Caco-2 (cell line): ENCODE data around the gene NEFH. TPM values are rescaled to one million over a fixed set of nuclear protein-coding genes. Genes with fewer than 3 reads are reported as not detected.

Experiments used
- BruUV-seq: library from RNA; stranded (reverse); fragments of 400-500 nt; replicated peaks from 2 replicates; lab custom pipeline; 2021; lab: Mats Ljungman, UMichigan
- CTCF ChIA-PET: fragments of 300-600 bp; sonication (Branson Sonifier 250); formaldehyde crosslinking; loops from one replicate; lab custom pipeline; 2022; ENCODE audit warnings: antibody characterized with exemption; lab: Charles Lee
- POLR2A ChIA-PET: fragments of 300-600 bp; sonication (Branson Sonifier 250); formaldehyde crosslinking; loops from one replicate; lab custom pipeline; 2022; ENCODE audit warnings: antibody characterized with exemption; lab: Charles Lee
- DNase-seq, 2 experiments: peaks; one replicate each; pipeline versions ENCODE4 v3.0.0 to v3.0.0-alpha.2; 2020 to 2022
- H3K27me3 ChIP-seq: replicated peaks from 2 replicates; pipeline ENCODE4 v1.6.0; 2011; ENCODE audit warnings: low read length; ENCODE audit not compliant: control insufficient read depth, insufficient read depth
- H3K36me3 ChIP-seq: 2 replicates; pipeline ENCODE4 v1.5.1; 2011; ENCODE audit warnings: low read length; ENCODE audit not compliant: control insufficient read depth, insufficient read depth
- H3K4me1 ChIP-seq: fragments of 250-450 bp; sonication (Bioruptor Pico); 2 replicates; pipeline ENCODE4 v1.5.1; 2020; ENCODE audit warnings: mild to moderate bottlenecking
- H3K4me3 ChIP-seq: 2 replicates; pipeline ENCODE4 v1.5.1; 2011; ENCODE audit warnings: low read depth, mild to moderate bottlenecking, control low read depth, low read length
- H3K9me3 ChIP-seq: fragments of 250-450 bp; sonication (Bioruptor Pico); 2 replicates; pipeline ENCODE4 v1.5.1; 2020; ENCODE audit warnings: mild to moderate bottlenecking, moderate library complexity
- H3K27ac Mint-ChIP-seq: one replicate; pipeline ENCODE4 v1.8.0; 2022; ENCODE audit warnings: mixed read lengths; ENCODE audit not compliant: unreplicated experiment
- H3K27me3 Mint-ChIP-seq: one replicate; pipeline ENCODE4 v1.8.0; 2022; ENCODE audit warnings: mixed read lengths; ENCODE audit not compliant: insufficient read depth, unreplicated experiment
- H3K36me3 Mint-ChIP-seq: one replicate; pipeline ENCODE4 v1.8.0; 2022; ENCODE audit warnings: mild to moderate bottlenecking, mixed read lengths; ENCODE audit not compliant: insufficient read depth, unreplicated experiment
- H3K4me1 Mint-ChIP-seq: one replicate; pipeline ENCODE4 v1.8.0; 2022; ENCODE audit warnings: low read depth, mixed read lengths; ENCODE audit not compliant: unreplicated experiment
- H3K4me3 Mint-ChIP-seq: one replicate; pipeline ENCODE4 v1.8.0; 2022; ENCODE audit warnings: mild to moderate bottlenecking, moderate library complexity, mixed read lengths; ENCODE audit not compliant: unreplicated experiment
- H3K9me3 Mint-ChIP-seq: one replicate; pipeline ENCODE4 v1.8.0; 2022; ENCODE audit warnings: mixed read lengths; ENCODE audit not compliant: unreplicated experiment
- intact Hi-C: fragments of 100-400 bp; cut with micrococcal nuclease; formaldehyde crosslinking; loops from one replicate; pipeline ENCODE4 v1.10.0; 2022; ENCODE audit not compliant: unreplicated experiment
- total RNA-seq: library from RNA; stranded (reverse); gene quantifications from 2 replicates; pipeline ENCODE4 v1.2.3, GENCODE V29; 2022
- TF ChIP-seq, protein P1 (sequence below), 2 experiments: fragments of 200-600 bp in 1 of 2; IDR thresholded peaks; 1 replicate in 1 of 2; 2 replicates in 1 of 2; pipeline versions ENCODE4 v1.5.1 to v1.8.0; 2011 to 2022; ENCODE audit warnings: antibody characterized with exemption in 1 of 2, control low read depth in 1 of 2, inconsistent platforms in 1 of 2, low read depth in 1 of 2, low read length in 1 of 2, mild to moderate bottlenecking in 1 of 2, moderate library complexity in 1 of 2; ENCODE audit not compliant: insufficient read depth in 1 of 2, severe bottlenecking in 1 of 2, unreplicated experiment in 1 of 2

NEFH gene
- total RNA-seq, 1 experiment from 2014 or later = not detected

DNA sequence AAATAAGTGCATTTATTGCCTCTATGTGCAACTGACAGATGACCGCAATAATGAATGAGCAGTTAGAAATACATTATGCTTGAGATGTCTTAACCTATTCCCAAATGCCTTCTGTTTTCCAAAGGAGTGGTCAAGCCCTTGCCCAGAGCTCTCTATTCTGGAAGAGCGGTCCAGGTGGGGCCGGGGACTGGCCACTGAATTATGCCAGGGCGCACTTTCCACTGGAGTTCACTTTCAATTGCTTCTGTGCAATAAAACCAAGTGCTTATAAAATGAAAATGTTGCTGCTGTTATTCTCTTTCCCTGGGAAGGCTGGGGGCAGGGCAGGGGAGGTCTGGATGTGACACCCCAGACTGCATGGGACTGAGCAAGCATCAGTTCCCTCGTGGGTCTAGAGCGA is 11.0 kb downstream of the NEFH start:
- no peaks in the 10 kb centered on the region for H3K9me3 ChIP-seq
- TF ChIP-seq, protein P1, sequence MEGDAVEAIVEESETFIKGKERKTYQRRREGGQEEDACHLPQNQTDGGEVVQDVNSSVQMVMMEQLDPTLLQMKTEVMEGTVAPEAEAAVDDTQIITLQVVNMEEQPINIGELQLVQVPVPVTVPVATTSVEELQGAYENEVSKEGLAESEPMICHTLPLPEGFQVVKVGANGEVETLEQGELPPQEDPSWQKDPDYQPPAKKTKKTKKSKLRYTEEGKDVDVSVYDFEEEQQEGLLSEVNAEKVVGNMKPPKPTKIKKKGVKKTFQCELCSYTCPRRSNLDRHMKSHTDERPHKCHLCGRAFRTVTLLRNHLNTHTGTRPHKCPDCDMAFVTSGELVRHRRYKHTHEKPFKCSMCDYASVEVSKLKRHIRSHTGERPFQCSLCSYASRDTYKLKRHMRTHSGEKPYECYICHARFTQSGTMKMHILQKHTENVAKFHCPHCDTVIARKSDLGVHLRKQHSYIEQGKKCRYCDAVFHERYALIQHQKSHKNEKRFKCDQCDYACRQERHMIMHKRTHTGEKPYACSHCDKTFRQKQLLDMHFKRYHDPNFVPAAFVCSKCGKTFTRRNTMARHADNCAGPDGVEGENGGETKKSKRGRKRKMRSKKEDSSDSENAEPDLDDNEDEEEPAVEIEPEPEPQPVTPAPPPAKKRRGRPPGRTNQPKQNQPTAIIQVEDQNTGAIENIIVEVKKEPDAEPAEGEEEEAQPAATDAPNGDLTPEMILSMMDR (IDR thresholded peaks at IDR 0.05; ENCODE audit: insufficient read depth in 1 of 2, low read depth in 1 of 2, low read length in 1 of 2, severe bottlenecking in 1 of 2, unreplicated experiment in 1 of 2) = no peak
- H3K9me3 Mint-ChIP-seq = no peaks in the 10 kb centered on the region
- no peak overlapping the region for H3K27ac Mint-ChIP-seq
- H3K27me3 Mint-ChIP-seq = no peaks in the 10 kb centered on the region
- no peaks in the 10 kb centered on the region for H3K36me3 Mint-ChIP-seq
- no peaks in the 10 kb centered on the region for H3K4me1 Mint-ChIP-seq
- CTCF ChIA-PET = no interaction called here
- no peaks in the 10 kb centered on the region for H3K27me3 ChIP-seq
- no TSS peak for BruUV-seq
- H3K4me3 Mint-ChIP-seq = no peak overlapping the region
- DNase-seq = no peak
- intact Hi-C loops = no loop called here
- H3K36me3 ChIP-seq = no peaks in the 10 kb centered on the region
- no peak overlapping the region for H3K4me3 ChIP-seq
- POLR2A ChIA-PET = no interaction called here
- no peaks in the 10 kb centered on the region for H3K4me1 ChIP-seq

DNA sequence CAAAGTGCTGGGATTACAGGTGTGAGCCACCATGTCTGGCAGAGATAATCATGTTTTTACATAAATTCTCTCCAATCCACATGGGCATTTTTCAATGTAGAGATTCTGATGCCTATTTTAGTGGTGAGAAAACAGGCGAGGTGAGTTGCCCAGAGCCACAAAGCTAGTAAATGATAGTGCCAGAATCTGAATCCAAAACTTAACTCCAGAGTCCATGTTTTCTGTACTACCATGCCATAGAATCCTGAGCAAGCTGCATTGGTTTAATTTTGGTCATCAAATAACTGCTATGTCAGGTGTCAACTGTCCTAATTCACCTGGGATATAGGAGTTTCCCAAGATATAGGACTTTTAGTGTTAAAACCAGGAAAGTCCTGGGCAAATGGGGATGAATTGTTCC is 13.6 kb downstream of the NEFH start:
- H3K9me3 ChIP-seq = no peaks in the 10 kb centered on the region
- ChIA-PET POLR2A (no interaction called here), CTCF (no interaction called here)
- no peak overlapping the region for H3K4me3 ChIP-seq
- no TSS peak for BruUV-seq
- H3K27ac Mint-ChIP-seq = no peak overlapping the region
- no peaks in the 10 kb centered on the region for H3K4me1 ChIP-seq
- H3K27me3 Mint-ChIP-seq = no peaks in the 10 kb centered on the region
- H3K4me3 Mint-ChIP-seq = no peak overlapping the region
- H3K4me1 Mint-ChIP-seq = no peaks in the 10 kb centered on the region
- no peaks in the 10 kb centered on the region for H3K36me3 Mint-ChIP-seq
- no peaks in the 10 kb centered on the region for H3K27me3 ChIP-seq
- intact Hi-C loops = no loop called here
- no peaks in the 10 kb centered on the region for H3K9me3 Mint-ChIP-seq
- TF ChIP-seq, protein P1 (IDR thresholded peaks at IDR 0.05; ENCODE audit: insufficient read depth in 1 of 2, low read depth in 1 of 2, low read length in 1 of 2, severe bottlenecking in 1 of 2, unreplicated experiment in 1 of 2) = no peak
- no peaks in the 10 kb centered on the region for H3K36me3 ChIP-seq
- DNase-seq = no peak

DNA sequence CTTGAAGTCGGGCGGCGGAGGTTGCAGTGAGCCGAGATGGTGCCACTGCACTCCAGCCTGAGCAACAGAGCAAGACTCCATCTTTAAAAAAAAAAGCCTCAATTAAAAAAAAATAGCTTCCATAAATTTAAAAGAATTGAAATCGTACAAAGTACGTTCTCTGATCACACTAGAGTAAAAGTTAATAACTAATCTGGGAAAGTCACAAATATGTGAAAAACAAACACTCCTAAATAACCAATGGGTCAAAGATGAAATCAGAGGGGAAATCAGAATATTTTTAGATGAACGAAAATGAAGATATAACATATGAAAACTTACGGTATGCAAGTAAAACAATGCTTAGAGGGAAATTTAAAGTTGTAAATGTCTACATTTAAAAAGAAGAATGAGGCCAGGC is 19.8 kb downstream of the NEFH start:
- POLR2A ChIA-PET = no interaction called here

More for the DNA sequence above, 19.8 kb downstream of the NEFH start:
- Histone ChIP-seq H3K4me3 (no peak overlapping the region), H3K4me1 (peaks cover 10% of the 10 kb centered on the region), H3K27me3 (no peaks in the 10 kb centered on the region), H3K9me3 (no peaks in the 10 kb centered on the region), H3K36me3 (no peaks in the 10 kb centered on the region)
- no TSS peak for BruUV-seq
- no peak for DNase-seq
- intact Hi-C loops = no loop called here
- TF ChIP-seq, protein P1 (IDR thresholded peaks at IDR 0.05; ENCODE audit: insufficient read depth in 1 of 2, low read depth in 1 of 2, low read length in 1 of 2, severe bottlenecking in 1 of 2, unreplicated experiment in 1 of 2) = no peak
- Mint-ChIP-seq H3K4me3 (no peak overlapping the region), H3K9me3 (no peaks in the 10 kb centered on the region), H3K27ac (no peak overlapping the region), H3K4me1 (peaks cover 9% of the 10 kb centered on the region), H3K36me3 (peaks cover 5% of the 10 kb centered on the region), H3K27me3 (no peaks in the 10 kb centered on the region)
- CTCF ChIA-PET = interaction anchor here (1.1 kb wide), 1 partner anchor 54 kb away, joined by 4 read pairs; the partner anchor contains the start of gene THOC5
